BJ (cell line): Measurements from ENCODE around the gene PDCD10. TPM values are rescaled to one million over a fixed set of nuclear protein-coding genes. Genes with fewer than 3 reads are reported as not detected.

ENCODE experiments used
- CTCF ChIA-PET: fragments of 350-600 bp; formaldehyde crosslinking; extraction: SDS; loops from one replicate; lab custom pipeline; 2021; ENCODE audit warnings: antibody characterized with exemption, inconsistent platforms; lab: Yijun Ruan, JAX
- POLR2A ChIA-PET: fragments of 300-600 bp; sonication (Branson Sonifier 250); formaldehyde crosslinking; extraction: SDS; loops from one replicate; lab custom pipeline; 2021; ENCODE audit warnings: antibody characterized with exemption; lab: Charles Lee
- DNase-seq: peaks from one replicate; pipeline ENCODE4 v3.0.0-alpha.2; 2011; ENCODE audit warnings: low read depth
- H3K27me3 ChIP-seq: 2 replicates; pipeline ENCODE4 v1.6.0; 2011; ENCODE audit warnings: low read length; ENCODE audit not compliant: control insufficient read depth, insufficient read depth
- H3K36me3 ChIP-seq: 2 replicates; pipeline ENCODE4 v1.5.1; 2011; ENCODE audit warnings: low read length; ENCODE audit not compliant: control insufficient read depth, insufficient read depth
- H3K4me3 ChIP-seq: 2 replicates; pipeline ENCODE4 v1.5.1; 2011; ENCODE audit warnings: low read depth, mild to moderate bottlenecking, control low read depth, low read length
- CTCF ChIP-seq: IDR thresholded peaks from 2 replicates; pipeline ENCODE4 v1.5.1; 2011; ENCODE audit warnings: low read depth, mild to moderate bottlenecking, control low read depth, inconsistent platforms, low read length, moderate library complexity; ENCODE audit not compliant: insufficient read depth
- polyA plus RNA-seq: library from polyadenylated mRNA; depleted of rRNA; stranded (reverse); fragments of >200 nt; gene quantifications from 2 replicates; pipeline ENCODE4 v1.2.3, GENCODE V29; 2011

Gene PDCD10
- polyA plus RNA-seq, 1 experiment: 24.4 TPM

- ChIA-PET POLR2A (no interaction called here), CTCF (no interaction called here)
- H3K27me3 ChIP-seq: no peaks in the 10 kb centered on the region
- H3K36me3 ChIP-seq: no peaks in the 10 kb centered on the region
- H3K4me3 ChIP-seq: no peak overlapping the region
- no peak for DNase-seq
- TF ChIP-seq CTCF: no peak
These were observed 15.7 kb upstream of the PDCD10 start for GRCh38 chr3:167750272-167750971.

- Histone ChIP-seq H3K27me3 (no peaks in the 10 kb centered on the region), H3K4me3 (no peak overlapping the region), H3K36me3 (no peaks in the 10 kb centered on the region)
- POLR2A ChIA-PET: no interaction called here
- DNase-seq: no peak
- CTCF ChIA-PET: interaction anchor here (1.0 kb wide), 1 partner anchor 11 kb away, joined by 3 read pairs; no protein-coding TSS in a partner anchor
- TF ChIP-seq CTCF: no peak
These were observed 15.0 kb upstream of the PDCD10 start for GRCh38 chr3:167749728-167750127.

GRCh38 chr3:167749209-167749608 lies 14.5 kb upstream of the PDCD10 start:
- no peak for DNase-seq
- Histone ChIP-seq H3K36me3 (no peaks in the 10 kb centered on the region), H3K4me3 (no peak overlapping the region), H3K27me3 (no peaks in the 10 kb centered on the region)
- TF ChIP-seq CTCF: no peak
- ChIA-PET POLR2A (no interaction called here), CTCF (interaction anchor here (1.0 kb wide), 1 partner anchor 12 kb away, joined by 3 read pairs; no protein-coding TSS in a partner anchor)

- Histone ChIP-seq H3K4me3 (no peak overlapping the region), H3K36me3 (no peaks in the 10 kb centered on the region), H3K27me3 (no peaks in the 10 kb centered on the region)
- CTCF ChIA-PET: no interaction called here
- no peak for DNase-seq
- TF ChIP-seq CTCF: no peak
- POLR2A ChIA-PET: no interaction called here
These were observed 9.1 kb upstream of the PDCD10 start for GRCh38 chr3:167743799-167744198.

GRCh38 chr3:167742338-167742737 lies 7.6 kb upstream of the PDCD10 start:
- H3K4me3 ChIP-seq: no peak overlapping the region
- ChIA-PET POLR2A (no interaction called here), CTCF (interaction anchor here (2.0 kb wide), 1 partner anchor 10 kb away, joined by 7 read pairs; no protein-coding TSS in a partner anchor)
- H3K36me3 ChIP-seq: no peaks in the 10 kb centered on the region
- TF ChIP-seq CTCF: no peak
- H3K27me3 ChIP-seq: no peaks in the 10 kb centered on the region
- no peak for DNase-seq
